Thyroid gland (tissue), 4 donors: Measurements from ENCODE around the gene SECTM1. TPM values are rescaled to one million over a fixed set of nuclear protein-coding genes. Genes with fewer than 3 reads are reported as not detected.

Experiments used
- DNase-seq, 2 donors: peaks; one replicate each; pipeline ENCODE4 v3.0.0-alpha.2; 2019
- H3K27ac ChIP-seq, 3 donors: fragments of 200-600 bp; sonication (generic); 1 replicate in 2 of 3; 2 replicates in 1 of 3; pipeline ENCODE4 v1.5.1; 2016 to 2019; ENCODE audit warnings: mild to moderate bottlenecking in 1 of 3, moderate library complexity in 1 of 3
- H3K27me3 ChIP-seq: fragments of 200-600 bp; sonication (generic); one replicate; pipeline ENCODE4 v1.5.1; 2019
- H3K36me3 ChIP-seq, 2 donors: fragments of 200-600 bp; sonication (generic); one replicate each; pipeline ENCODE4 v1.5.1; 2016 to 2019
- H3K4me1 ChIP-seq, 2 donors: fragments of 200-600 bp; sonication (generic); one replicate each; pipeline ENCODE4 v1.5.1; 2017 to 2019
- H3K4me3 ChIP-seq, 3 donors: fragments of 200-600 bp; sonication (generic); replicated peaks in 1 of 3; 1 replicate in 2 of 3; 2 replicates in 1 of 3; pipeline ENCODE4 v1.5.1; 2016; ENCODE audit warnings: mild to moderate bottlenecking in 1 of 3
- H3K9me3 ChIP-seq: fragments of 200-600 bp; sonication (generic); one replicate; pipeline ENCODE4 v1.5.1; 2017
- POLR2A ChIP-seq, 2 donors: fragments of 450-650 bp; IDR thresholded peaks; one replicate each; pipeline ENCODE4 v1.6.1; 2017; ENCODE audit warnings: antibody characterized with exemption in 2 of 2, mild to moderate bottlenecking in 2 of 2, moderate library complexity in 1 of 2
- WGBS, 2 donors: methylation state at CpG; one replicate each; pipeline ENCODE4 v1.1.5; 2017; 5-methylcytosine and 5-hydroxymethylcytosine counted together
- intact Hi-C: fragments of 100-400 bp; cut with DNase I; formaldehyde crosslinking; loops from one replicate; pipeline ENCODE4 v1.15.1; 2023
- total RNA-seq, 4 donors: library from RNA; depleted of rRNA; stranded (reverse); fragments of >200 nt; gene quantifications; one replicate each; pipeline ENCODE4 v1.2.3, GENCODE V29; 2016
- TF ChIP-seq, protein P1 (sequence below), 6 experiments: fragments of 200-600 bp in 3 of 6; fragments of 450-650 bp in 3 of 6; sonication (generic) in 3 of 6; IDR thresholded peaks; one replicate each; pipeline ENCODE4 v1.5.1; 2016 to 2019; ENCODE audit warnings: antibody characterized with exemption in 6 of 6, mild to moderate bottlenecking in 2 of 6, inconsistent platforms in 1 of 6, moderate library complexity in 1 of 6

The SECTM1 gene
- total RNA-seq, 4 donors from 2014 or later, result 4.1 to 15.3 (median 5.1) TPM

DNA sequence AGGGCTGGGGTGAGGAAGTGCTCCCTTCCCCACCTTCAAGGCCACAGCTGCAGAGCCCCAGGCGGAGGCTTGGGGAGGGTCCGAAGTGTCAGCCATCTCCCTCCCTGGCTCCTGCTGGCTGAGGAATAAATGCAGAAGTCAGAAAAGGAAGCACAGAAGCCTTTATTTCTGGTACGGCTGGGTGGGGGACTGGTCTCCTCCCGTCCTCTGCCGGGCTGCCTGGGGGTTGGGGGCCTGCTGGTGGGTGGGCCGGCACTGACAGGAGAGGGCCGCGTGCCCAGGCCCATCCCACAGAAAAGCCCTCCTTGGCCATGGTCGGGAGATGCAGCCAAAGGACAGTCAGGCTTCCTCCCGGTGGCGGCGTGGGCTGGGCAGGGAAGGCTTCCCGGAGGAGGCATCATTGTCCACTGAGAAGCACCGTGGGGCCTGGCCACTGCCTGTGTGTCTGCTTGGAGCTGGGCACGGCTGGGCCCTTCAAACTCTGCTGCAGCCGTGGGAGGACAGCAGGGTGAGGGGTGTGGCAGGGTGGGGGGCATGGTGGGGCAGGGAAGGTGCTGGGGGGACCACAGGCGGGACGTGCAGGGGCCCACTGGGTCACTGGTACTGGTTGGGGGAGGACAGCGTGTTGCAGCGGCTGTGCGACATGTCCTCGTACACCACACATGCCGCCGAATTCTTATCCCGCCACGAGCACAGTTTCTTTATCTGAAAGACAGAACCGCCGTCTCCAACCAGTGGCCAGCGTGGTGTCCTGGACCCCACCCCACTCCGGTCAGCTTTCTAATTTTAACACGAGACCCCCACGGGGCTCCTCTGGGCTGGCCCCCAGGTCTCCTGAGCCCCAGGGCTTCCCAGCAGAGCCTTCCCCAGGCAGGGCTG lies 18.6 kb downstream of the SECTM1 start:
- Histone ChIP-seq H3K4me3 (no peak overlapping the region), H3K4me1 (no peaks in the 10 kb centered on the region), H3K36me3 (no peaks in the 10 kb centered on the region), H3K27ac (no peak overlapping the region), H3K9me3 (no peaks in the 10 kb centered on the region), H3K27me3 (no peaks in the 10 kb centered on the region)
- no peak for DNase-seq
- TF ChIP-seq POLR2A (IDR thresholded peaks at IDR 0.05), result no peak
- TF ChIP-seq, protein P1, sequence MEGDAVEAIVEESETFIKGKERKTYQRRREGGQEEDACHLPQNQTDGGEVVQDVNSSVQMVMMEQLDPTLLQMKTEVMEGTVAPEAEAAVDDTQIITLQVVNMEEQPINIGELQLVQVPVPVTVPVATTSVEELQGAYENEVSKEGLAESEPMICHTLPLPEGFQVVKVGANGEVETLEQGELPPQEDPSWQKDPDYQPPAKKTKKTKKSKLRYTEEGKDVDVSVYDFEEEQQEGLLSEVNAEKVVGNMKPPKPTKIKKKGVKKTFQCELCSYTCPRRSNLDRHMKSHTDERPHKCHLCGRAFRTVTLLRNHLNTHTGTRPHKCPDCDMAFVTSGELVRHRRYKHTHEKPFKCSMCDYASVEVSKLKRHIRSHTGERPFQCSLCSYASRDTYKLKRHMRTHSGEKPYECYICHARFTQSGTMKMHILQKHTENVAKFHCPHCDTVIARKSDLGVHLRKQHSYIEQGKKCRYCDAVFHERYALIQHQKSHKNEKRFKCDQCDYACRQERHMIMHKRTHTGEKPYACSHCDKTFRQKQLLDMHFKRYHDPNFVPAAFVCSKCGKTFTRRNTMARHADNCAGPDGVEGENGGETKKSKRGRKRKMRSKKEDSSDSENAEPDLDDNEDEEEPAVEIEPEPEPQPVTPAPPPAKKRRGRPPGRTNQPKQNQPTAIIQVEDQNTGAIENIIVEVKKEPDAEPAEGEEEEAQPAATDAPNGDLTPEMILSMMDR (IDR thresholded peaks at IDR 0.05), result no peak
- intact Hi-C loops, result no loop called here
- WGBS, 2 donors, result 70 to 79% methylated on average over 11 to 26 of the region's 32 CpGs

DNA sequence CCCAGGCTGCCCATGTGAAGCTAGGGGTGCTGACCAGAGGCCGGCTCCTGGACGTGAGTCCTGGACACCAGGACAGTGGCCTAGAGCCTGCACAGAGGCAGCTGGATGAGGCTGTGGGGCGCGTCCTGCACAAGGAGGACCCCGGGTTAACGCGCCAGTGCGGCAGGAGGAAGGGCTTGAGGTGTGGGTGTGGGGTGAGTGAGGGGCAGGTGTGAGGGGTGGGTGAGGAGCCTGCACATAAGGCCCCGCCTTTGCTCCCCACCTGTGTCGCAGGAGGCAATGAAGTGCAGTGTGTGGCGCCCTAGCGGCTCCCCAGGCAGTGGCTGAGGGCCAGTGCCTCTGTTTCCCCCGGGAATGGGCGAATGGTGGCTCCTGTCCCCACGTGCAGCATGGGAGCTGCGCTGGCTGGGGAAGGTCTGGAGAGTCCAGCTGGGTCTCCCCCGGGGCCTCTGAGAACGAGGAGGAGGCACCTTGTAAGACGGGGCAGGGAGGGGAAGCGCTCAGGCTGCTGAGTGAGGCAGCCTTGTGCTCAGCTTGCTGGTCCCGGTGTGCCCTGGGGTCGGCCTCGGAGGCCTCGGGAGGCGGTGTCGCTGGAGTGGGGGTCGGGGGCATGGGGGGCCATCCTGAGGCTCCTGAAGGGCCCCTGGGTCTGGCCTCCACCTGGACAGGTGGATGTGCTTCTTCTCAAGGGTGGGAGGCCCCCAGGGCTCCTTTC lies 19.4 kb downstream of the SECTM1 start:
- intact Hi-C loops, result no loop called here
- no peak for TF ChIP-seq POLR2A (IDR thresholded peaks at IDR 0.05)
- TF ChIP-seq, protein P1 (IDR thresholded peaks at IDR 0.05), result no peak
- Histone ChIP-seq H3K9me3 (no peaks in the 10 kb centered on the region), H3K4me3 (no peak overlapping the region), H3K27ac (no peak overlapping the region), H3K36me3 (no peaks in the 10 kb centered on the region), H3K4me1 (no peaks in the 10 kb centered on the region), H3K27me3 (no peaks in the 10 kb centered on the region)
- no peak for DNase-seq
- WGBS, 2 donors, result 67 to 89% methylated on average over 3 to 16 of the region's 27 CpGs

DNA sequence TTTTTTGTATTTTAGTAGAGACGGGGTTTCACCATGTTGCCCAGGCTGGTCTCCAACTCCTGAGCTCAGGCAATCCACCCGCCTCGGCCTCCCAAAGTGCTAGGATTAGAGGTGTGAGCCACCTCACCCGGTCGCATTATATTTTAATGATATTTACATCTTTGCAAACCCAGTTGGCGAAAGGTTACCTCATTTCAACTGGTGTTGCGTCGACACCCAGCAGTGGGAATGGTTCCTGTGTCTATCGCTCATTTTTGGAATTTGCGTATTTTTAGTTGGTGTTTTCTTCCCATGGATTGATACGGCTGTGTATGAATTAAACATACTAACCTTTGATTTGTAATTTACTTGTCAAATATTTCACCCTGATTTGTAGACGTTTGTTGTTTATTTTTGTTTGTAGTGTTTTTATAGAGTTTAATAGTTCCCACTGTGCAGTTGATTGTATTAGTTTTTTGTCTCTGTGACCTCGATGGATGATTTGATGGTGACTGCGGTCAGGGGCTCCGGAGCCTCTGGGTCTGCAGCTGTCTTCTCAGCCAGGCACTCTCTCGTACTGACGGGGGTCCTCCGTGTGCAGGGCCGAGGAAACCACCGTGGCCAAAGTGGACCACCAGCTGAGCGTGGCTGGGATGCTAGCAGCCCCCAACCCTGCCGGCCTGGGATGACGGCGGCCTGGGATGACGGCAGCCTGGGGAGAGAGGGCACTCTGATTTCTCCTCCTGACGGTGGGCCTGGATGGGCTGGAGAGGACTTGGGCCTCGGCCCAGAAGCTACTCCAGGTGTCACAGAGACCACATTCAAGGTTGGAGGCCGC lies 20.2 kb downstream of the SECTM1 start:
- DNase-seq, result no peak
- Histone ChIP-seq H3K4me3 (no peak overlapping the region), H3K27me3 (no peaks in the 10 kb centered on the region), H3K36me3 (no peaks in the 10 kb centered on the region), H3K4me1 (no peaks in the 10 kb centered on the region), H3K27ac (no peak overlapping the region), H3K9me3 (no peaks in the 10 kb centered on the region)
- 78 to 84% methylated on average over 23 to 28 of the region's 28 CpGs for WGBS, 2 donors
- intact Hi-C loops, result no loop called here
- TF ChIP-seq, protein P1 (IDR thresholded peaks at IDR 0.05), result no peak
- TF ChIP-seq POLR2A (IDR thresholded peaks at IDR 0.05), result no peak

DNA sequence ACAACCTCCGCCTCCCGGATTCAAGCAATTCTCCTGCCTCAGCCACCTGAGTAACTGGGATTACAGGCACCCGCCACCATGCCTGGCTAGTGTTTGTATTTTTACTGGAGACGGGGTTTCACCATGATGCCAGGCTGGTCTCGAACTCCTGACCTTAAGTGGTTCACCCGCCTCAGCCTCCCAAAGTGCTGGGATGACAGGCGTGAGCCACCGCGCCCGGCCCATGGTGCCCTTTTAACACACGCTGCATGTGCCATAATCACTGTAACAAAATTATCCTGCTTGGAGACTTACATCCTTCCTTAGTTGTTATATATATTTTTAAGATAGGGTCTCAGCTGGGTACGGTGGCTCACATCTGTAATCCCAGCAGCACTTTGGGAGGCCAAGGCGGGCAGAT lies 21.6 kb downstream of the SECTM1 start:
- Histone ChIP-seq H3K9me3 (no peaks in the 10 kb centered on the region), H3K27me3 (no peaks in the 10 kb centered on the region), H3K4me1 (no peaks in the 10 kb centered on the region), H3K36me3 (no peaks in the 10 kb centered on the region), H3K27ac (no peak overlapping the region), H3K4me3 (no peak overlapping the region)
- DNase-seq, result no peak
- intact Hi-C loops, result no loop called here
- TF ChIP-seq POLR2A (IDR thresholded peaks at IDR 0.05), result no peak
- TF ChIP-seq, protein P1 (IDR thresholded peaks at IDR 0.05), result no peak
- WGBS, 2 donors, result 89 to 91% methylated on average over 13 of the region's 13 CpGs
